ENCODE data around the gene APBA3. TPM values are rescaled to one million over a fixed set of nuclear protein-coding genes. Genes with fewer than 3 reads are reported as not detected.

APBA3 gene
- total and polyA plus RNA-seq, 9 of the 15 experiments (the other 6 are each of a cell fraction or from before 2014, with no cell fraction given), result 0.10 to 29.5 (median 11.5) TPM

DNA sequence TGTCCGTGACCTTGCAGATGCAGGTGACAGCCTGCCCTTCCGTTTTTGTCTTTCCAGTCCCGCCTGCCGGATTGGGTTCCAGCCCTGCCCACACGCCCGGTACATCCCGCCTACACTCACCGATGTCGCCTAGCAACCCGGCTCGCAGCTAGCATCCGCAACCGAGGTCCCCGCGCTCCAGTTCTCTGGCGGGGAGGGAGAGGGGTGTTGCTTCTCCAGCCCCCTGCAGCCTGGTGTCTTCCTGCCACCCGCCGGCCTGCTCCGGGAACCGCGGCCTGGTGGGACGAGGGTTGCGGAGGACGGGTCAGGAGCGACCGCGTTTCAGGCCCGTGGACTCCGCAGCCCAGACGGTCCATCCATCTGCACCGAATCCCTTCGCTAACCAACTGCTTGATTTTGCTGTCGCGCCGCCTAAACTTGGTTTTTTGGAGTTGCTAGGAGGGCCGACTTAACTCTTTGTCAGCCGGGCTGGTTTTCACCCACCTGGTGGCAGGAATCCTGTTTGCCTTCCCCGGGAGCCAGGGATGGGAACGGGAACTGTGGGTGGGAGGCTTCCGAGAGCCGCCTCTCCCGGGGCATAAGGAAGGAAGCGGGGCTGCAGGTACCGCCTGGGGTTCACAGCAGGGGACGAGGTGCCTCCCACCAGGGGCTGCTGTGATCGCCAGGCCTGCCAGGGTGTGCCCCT is 40.1 kb upstream of the APBA3 start (continued):
- TF ChIP-seq, protein P1, sequence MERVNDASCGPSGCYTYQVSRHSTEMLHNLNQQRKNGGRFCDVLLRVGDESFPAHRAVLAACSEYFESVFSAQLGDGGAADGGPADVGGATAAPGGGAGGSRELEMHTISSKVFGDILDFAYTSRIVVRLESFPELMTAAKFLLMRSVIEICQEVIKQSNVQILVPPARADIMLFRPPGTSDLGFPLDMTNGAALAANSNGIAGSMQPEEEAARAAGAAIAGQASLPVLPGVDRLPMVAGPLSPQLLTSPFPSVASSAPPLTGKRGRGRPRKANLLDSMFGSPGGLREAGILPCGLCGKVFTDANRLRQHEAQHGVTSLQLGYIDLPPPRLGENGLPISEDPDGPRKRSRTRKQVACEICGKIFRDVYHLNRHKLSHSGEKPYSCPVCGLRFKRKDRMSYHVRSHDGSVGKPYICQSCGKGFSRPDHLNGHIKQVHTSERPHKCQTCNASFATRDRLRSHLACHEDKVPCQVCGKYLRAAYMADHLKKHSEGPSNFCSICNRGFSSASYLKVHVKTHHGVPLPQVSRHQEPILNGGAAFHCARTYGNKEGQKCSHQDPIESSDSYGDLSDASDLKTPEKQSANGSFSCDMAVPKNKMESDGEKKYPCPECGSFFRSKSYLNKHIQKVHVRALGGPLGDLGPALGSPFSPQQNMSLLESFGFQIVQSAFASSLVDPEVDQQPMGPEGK (CRISPR knock-in tag; IDR thresholded peaks at IDR 0.05; ENCODE audit: borderline replicate concordance), result no peak
- TF ChIP-seq, protein P2, sequence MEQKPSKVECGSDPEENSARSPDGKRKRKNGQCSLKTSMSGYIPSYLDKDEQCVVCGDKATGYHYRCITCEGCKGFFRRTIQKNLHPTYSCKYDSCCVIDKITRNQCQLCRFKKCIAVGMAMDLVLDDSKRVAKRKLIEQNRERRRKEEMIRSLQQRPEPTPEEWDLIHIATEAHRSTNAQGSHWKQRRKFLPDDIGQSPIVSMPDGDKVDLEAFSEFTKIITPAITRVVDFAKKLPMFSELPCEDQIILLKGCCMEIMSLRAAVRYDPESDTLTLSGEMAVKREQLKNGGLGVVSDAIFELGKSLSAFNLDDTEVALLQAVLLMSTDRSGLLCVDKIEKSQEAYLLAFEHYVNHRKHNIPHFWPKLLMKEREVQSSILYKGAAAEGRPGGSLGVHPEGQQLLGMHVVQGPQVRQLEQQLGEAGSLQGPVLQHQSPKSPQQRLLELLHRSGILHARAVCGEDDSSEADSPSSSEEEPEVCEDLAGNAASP (IDR thresholded peaks at IDR 0.05), result no peak
- no peak for TF ChIP-seq ILK (tag; IDR thresholded peaks at IDR 0.05; ENCODE audit: borderline replicate concordance, low read depth)
- TF ChIP-seq CTBP1 (IDR thresholded peaks at IDR 0.05; ENCODE audit: borderline replicate concordance), result peak; percentile 66; the same call in 1 of the 2 replicates
- TF ChIP-seq ZNF165 (CRISPR knock-in tag; IDR thresholded peaks at IDR 0.05; ENCODE audit: borderline replicate concordance), result no peak
- TF ChIP-seq ZNF551 (CRISPR knock-in tag; IDR thresholded peaks at IDR 0.05), result no peak
- TF ChIP-seq, protein P3, sequence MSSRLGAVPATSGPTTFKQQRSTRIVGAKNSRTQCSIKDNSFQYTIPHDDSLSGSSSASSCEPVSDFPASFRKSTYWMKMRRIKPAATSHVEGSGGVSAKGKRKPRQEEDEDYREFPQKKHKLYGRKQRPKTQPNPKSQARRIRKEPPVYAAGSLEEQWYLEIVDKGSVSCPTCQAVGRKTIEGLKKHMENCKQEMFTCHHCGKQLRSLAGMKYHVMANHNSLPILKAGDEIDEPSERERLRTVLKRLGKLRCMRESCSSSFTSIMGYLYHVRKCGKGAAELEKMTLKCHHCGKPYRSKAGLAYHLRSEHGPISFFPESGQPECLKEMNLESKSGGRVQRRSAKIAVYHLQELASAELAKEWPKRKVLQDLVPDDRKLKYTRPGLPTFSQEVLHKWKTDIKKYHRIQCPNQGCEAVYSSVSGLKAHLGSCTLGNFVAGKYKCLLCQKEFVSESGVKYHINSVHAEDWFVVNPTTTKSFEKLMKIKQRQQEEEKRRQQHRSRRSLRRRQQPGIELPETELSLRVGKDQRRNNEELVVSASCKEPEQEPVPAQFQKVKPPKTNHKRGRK (tag; IDR thresholded peaks at IDR 0.05), result no peak
- no peak for TF ChIP-seq ZFP30 (CRISPR knock-in tag; IDR thresholded peaks at IDR 0.05; ENCODE audit: borderline replicate concordance)
- no peak for TF ChIP-seq CC2D1A (IDR thresholded peaks at IDR 0.05)
- TF ChIP-seq ZNF274 (IDR thresholded peaks at IDR 0.05; ENCODE audit: borderline replicate concordance, low read depth, low read length), result no peak
- no peak for TF ChIP-seq DNMT1 (IDR thresholded peaks at IDR 0.05)
- TF ChIP-seq ZNF584 (CRISPR knock-in tag; IDR thresholded peaks at IDR 0.05; ENCODE audit: low read depth), result no peak
- TF ChIP-seq SMAD2 (IDR thresholded peaks at IDR 0.05; ENCODE audit: low read depth, low read length), result no peak
- TF ChIP-seq RFX7 (CRISPR knock-in tag; IDR thresholded peaks at IDR 0.05), result no peak
- peak in 1 of 2 experiments; percentile 27; a peak in 1 of 4 replicates for TF ChIP-seq KDM1A (IDR thresholded peaks at IDR 0.05)
